IPS-18a (cell line): ENCODE results near the gene TEX264.
"Not testable (repeated sequence)": the region's sequence is repeated elsewhere in the genome, so short reads cannot be mapped to it uniquely, and the experiment has no call there.

ENCODE experiments used
- H3K27ac ChIP-seq: one replicate; pipeline ENCODE4 v1.5.1; 2013; ENCODE audit warnings: low read length
- H3K27me3 ChIP-seq: one replicate; pipeline ENCODE4 v1.6.1; 2013; ENCODE audit warnings: mild to moderate bottlenecking, low read length; ENCODE audit not compliant: control insufficient read depth, insufficient read depth
- H3K36me3 ChIP-seq: one replicate; pipeline ENCODE4 v1.6.1; 2013; ENCODE audit warnings: low read depth, low read length; ENCODE audit not compliant: control insufficient read depth
- H3K4me1 ChIP-seq: one replicate; pipeline ENCODE4 v1.6.1; 2013; ENCODE audit warnings: low read depth, low read length; ENCODE audit not compliant: control insufficient read depth
- H3K4me3 ChIP-seq: one replicate; pipeline ENCODE4 v1.5.1; 2013; ENCODE audit warnings: low read length
- H3K9ac ChIP-seq: one replicate; pipeline ENCODE4 v1.6.1; 2013; ENCODE audit warnings: mild to moderate bottlenecking, low read length, moderate library complexity
- H3K9me3 ChIP-seq: one replicate; pipeline ENCODE4 v1.6.1; 2013; ENCODE audit warnings: low read depth, low read length; ENCODE audit not compliant: control insufficient read depth

Gene TEX264

GRCh38 chr3:51742978-51743377 is 71.9 kb downstream of the TEX264 start:
- H3K9me3 ChIP-seq, H3K4me1 ChIP-seq, H3K9ac ChIP-seq, H3K27me3 ChIP-seq, H3K36me3 ChIP-seq, H3K27ac ChIP-seq: not testable (repeated sequence)
- H3K4me3 ChIP-seq: peak overlapping the region; percentile 8

GRCh38 chr3:51747840-51748239 is 76.8 kb downstream of the TEX264 start:
- H3K4me1 ChIP-seq: no peaks in the 10 kb centered on the region
- H3K27ac ChIP-seq: no peak overlapping the region
- H3K36me3 ChIP-seq: no peaks in the 10 kb centered on the region
- H3K27me3 ChIP-seq: no peaks in the 10 kb centered on the region
- H3K9me3 ChIP-seq: peaks cover 8% of the 10 kb centered on the region
- no peak overlapping the region for H3K4me3 ChIP-seq
- H3K9ac ChIP-seq: no peak overlapping the region

DNA sequence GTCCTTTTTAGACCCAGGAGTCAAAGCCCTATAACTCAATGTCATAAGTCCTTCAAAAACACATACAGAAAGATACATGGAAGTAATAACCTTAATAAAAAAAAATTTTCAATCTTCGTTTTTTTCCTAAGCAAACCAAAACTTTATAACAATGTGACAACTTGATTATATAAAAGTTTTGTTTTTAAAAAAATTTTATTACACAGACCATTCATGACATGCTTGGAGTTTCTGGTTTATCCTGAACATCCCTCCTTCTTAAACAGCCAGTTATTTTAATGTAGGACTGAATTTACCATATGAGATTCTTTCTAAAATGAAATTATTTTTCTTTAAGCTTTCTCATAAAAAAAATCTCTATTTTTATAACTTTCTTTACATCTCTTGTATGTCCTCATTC is 77.3 kb downstream of the TEX264 start:
- H3K27me3 ChIP-seq: no peaks in the 10 kb centered on the region
- H3K9ac ChIP-seq: no peak overlapping the region
- no peaks in the 10 kb centered on the region for H3K36me3 ChIP-seq
- H3K4me3 ChIP-seq: no peak overlapping the region
- H3K27ac ChIP-seq: no peak overlapping the region
- no peaks in the 10 kb centered on the region for H3K4me1 ChIP-seq
- peaks cover 8% of the 10 kb centered on the region for H3K9me3 ChIP-seq

- no peak overlapping the region for H3K9ac ChIP-seq
- H3K27ac ChIP-seq: no peak overlapping the region
- H3K9me3 ChIP-seq: peaks cover 8% of the 10 kb centered on the region
- H3K36me3 ChIP-seq: no peaks in the 10 kb centered on the region
- H3K4me1 ChIP-seq: no peaks in the 10 kb centered on the region
- no peak overlapping the region for H3K4me3 ChIP-seq
- no peaks in the 10 kb centered on the region for H3K27me3 ChIP-seq
These were observed 79.8 kb downstream of the TEX264 start for GRCh38 chr3:51750878-51751277.

DNA sequence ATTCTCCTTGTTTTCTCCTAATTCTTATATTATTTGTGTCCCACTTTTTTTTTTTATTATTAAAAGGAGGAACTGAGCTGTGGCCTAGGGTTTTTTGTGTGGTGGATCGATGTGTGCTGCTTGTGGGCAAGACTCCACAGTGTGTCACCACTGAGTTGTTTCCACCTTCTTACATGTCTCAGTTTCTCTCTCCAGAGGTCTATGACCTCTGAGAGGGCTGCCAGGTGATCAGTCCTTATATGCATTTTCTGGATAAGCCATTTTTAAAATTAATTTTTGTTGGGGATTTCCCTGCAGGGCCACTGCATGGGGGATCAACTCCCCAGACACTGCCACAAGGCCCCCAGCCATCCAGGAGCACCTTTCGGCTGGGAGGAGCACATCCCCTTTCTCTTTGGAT is 80.2 kb downstream of the TEX264 start:
- peaks cover 8% of the 10 kb centered on the region for H3K9me3 ChIP-seq
- no peak overlapping the region for H3K9ac ChIP-seq
- H3K4me3 ChIP-seq: no peak overlapping the region
- no peaks in the 10 kb centered on the region for H3K4me1 ChIP-seq
- H3K27ac ChIP-seq: no peak overlapping the region
- no peaks in the 10 kb centered on the region for H3K27me3 ChIP-seq
- H3K36me3 ChIP-seq: no peaks in the 10 kb centered on the region
